A549 (cell line): Measurements from ENCODE around the gene RPL32.
"Not testable (repeated sequence)": the region's sequence is repeated elsewhere in the genome, so short reads cannot be mapped to it uniquely, and the experiment has no call there.

ENCODE experiments used
- BHLHE40 ChIP-seq: IDR thresholded peaks from 2 replicates; pipeline ENCODE4 v1.6.1; 2012; ENCODE audit warnings: low read depth, low read length, inconsistent platforms
- HOXA7 ChIP-seq: fragments of 250-450 bp; sonication (Bioruptor Pico); IDR thresholded peaks from 2 replicates; pipeline ENCODE4 v1.5.0; 2020; ENCODE audit warnings: mild to moderate bottlenecking, moderate library complexity
- MAFK ChIP-seq: fragments of 450-650 bp; IDR thresholded peaks from 2 replicates; pipeline ENCODE4 v1.6.1; 2014; ENCODE audit not compliant: partially characterized antibody
- POLR2A ChIP-seq: IDR thresholded peaks from 2 replicates; pipeline ENCODE4 v1.6.1; 2012; ENCODE audit warnings: mild to moderate bottlenecking, low read length
- RNF2 ChIP-seq: fragments of 200-600 bp; sonication (generic); IDR thresholded peaks from 2 replicates; pipeline ENCODE4 v1.6.1; 2016; ENCODE audit warnings: low read depth, mild to moderate bottlenecking, antibody characterized with exemption, moderate library complexity, borderline replicate concordance
- ZFP36 ChIP-seq: fragments of 450-650 bp; IDR thresholded peaks from 2 replicates; pipeline ENCODE4 v1.6.1; 2014; ENCODE audit warnings: borderline replicate concordance; ENCODE audit not compliant: partially characterized antibody
- TF ChIP-seq, protein P1 (sequence below): fragments of >200 bp; sonication (Bioruptor Twin); formaldehyde crosslinking; IDR thresholded peaks from 3 replicates; pipeline ENCODE4 v1.5.1; 2016
- TF ChIP-seq, protein P2 (sequence below): fragments of 450-650 bp; IDR thresholded peaks from 2 replicates; pipeline ENCODE4 v1.6.1; 2014; ENCODE audit warnings: antibody characterized with exemption

DNA sequence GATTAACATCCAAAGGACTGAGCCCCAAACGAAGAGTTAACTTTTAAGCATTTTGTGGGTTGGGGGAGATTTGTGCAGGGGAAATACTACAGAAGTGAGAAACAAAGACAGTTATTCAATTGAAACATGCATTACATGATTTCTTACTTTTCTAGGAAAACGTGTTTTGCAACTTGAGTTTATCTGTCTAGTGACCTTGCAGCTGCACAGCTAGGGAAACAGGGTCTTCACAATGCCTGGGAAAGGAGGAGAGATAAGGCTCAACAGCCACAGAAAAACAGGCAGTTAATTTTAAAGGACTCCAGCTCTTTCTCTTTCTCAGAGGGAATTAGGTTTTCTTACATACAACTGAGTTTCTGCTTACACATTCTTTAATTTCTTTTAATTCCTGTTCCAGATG is 37.4 kb upstream of the RPL32 start:
- TF ChIP-seq HOXA7 (CRISPR knock-in tag); MAFK; RNF2; POLR2A; ZFP36; BHLHE40: not testable (repeated sequence)
- TF ChIP-seq, protein P1, sequence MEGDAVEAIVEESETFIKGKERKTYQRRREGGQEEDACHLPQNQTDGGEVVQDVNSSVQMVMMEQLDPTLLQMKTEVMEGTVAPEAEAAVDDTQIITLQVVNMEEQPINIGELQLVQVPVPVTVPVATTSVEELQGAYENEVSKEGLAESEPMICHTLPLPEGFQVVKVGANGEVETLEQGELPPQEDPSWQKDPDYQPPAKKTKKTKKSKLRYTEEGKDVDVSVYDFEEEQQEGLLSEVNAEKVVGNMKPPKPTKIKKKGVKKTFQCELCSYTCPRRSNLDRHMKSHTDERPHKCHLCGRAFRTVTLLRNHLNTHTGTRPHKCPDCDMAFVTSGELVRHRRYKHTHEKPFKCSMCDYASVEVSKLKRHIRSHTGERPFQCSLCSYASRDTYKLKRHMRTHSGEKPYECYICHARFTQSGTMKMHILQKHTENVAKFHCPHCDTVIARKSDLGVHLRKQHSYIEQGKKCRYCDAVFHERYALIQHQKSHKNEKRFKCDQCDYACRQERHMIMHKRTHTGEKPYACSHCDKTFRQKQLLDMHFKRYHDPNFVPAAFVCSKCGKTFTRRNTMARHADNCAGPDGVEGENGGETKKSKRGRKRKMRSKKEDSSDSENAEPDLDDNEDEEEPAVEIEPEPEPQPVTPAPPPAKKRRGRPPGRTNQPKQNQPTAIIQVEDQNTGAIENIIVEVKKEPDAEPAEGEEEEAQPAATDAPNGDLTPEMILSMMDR = not testable (repeated sequence)
- TF ChIP-seq, protein P2, sequence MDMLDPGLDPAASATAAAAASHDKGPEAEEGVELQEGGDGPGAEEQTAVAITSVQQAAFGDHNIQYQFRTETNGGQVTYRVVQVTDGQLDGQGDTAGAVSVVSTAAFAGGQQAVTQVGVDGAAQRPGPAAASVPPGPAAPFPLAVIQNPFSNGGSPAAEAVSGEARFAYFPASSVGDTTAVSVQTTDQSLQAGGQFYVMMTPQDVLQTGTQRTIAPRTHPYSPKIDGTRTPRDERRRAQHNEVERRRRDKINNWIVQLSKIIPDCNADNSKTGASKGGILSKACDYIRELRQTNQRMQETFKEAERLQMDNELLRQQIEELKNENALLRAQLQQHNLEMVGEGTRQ = not testable (repeated sequence)
